ENCODE measurements around the gene PIGV. TPM values are rescaled to one million over a fixed set of nuclear protein-coding genes. Genes with fewer than 3 reads are reported as not detected.
A peak's percentile ranks its signal among the peaks of the same experiment; 100 is the strongest.
"Not testable (repeated sequence)": the region's sequence is repeated elsewhere in the genome, so short reads cannot be mapped to it uniquely, and the experiment has no call there.

The PIGV gene
- total RNA-seq, 1 donor from 2014 or later: 11.5 TPM

- not testable (repeated sequence) for H3K4me3 ChIP-seq (ENCODE audit: low read depth, low read length); H3K27me3 ChIP-seq (ENCODE audit: control insufficient read depth, insufficient read depth, low read length); DNase-seq (ENCODE audit: low read depth); H3K36me3 ChIP-seq (ENCODE audit: control insufficient read depth, insufficient read depth, low read length)
- peak; percentile 84 for TF ChIP-seq CTCF (IDR thresholded peaks at IDR 0.05; ENCODE audit: insufficient read depth, low read length, poor library complexity, severe bottlenecking)
Measured at GRCh38 chr1:26810105-26810504, 22.4 kb downstream of the PIGV start.

- Histone ChIP-seq H3K36me3 (ENCODE audit: control insufficient read depth, insufficient read depth, low read length) (no peaks in the 10 kb centered on the region), H3K4me3 (ENCODE audit: low read depth, low read length) (no peak overlapping the region), H3K27me3 (ENCODE audit: control insufficient read depth, insufficient read depth, low read length) (no peaks in the 10 kb centered on the region)
- DNase-seq (ENCODE audit: low read depth): no peak
- no peak for TF ChIP-seq CTCF (IDR thresholded peaks at IDR 0.05; ENCODE audit: insufficient read depth, low read length, poor library complexity, severe bottlenecking)
Measured at GRCh38 chr1:26811057-26811456, 23.3 kb downstream of the PIGV start.

GRCh38 chr1:26811708-26812107, 24.0 kb downstream of the PIGV start:
- H3K36me3 ChIP-seq (ENCODE audit: control insufficient read depth, insufficient read depth, low read length): no peaks in the 10 kb centered on the region
- H3K4me3 ChIP-seq (ENCODE audit: low read depth, low read length): no peak overlapping the region
- H3K27me3 ChIP-seq (ENCODE audit: control insufficient read depth, insufficient read depth, low read length): no peaks in the 10 kb centered on the region
- TF ChIP-seq CTCF (IDR thresholded peaks at IDR 0.05; ENCODE audit: insufficient read depth, low read length, poor library complexity, severe bottlenecking): no peak
- DNase-seq (ENCODE audit: low read depth): no peak

GRCh38 chr1:26814377-26814776, 26.6 kb downstream of the PIGV start:
- H3K36me3 ChIP-seq (ENCODE audit: control insufficient read depth, insufficient read depth, low read length): no peaks in the 10 kb centered on the region
- DNase-seq (ENCODE audit: low read depth): no peak
- no peak overlapping the region for H3K4me3 ChIP-seq (ENCODE audit: low read depth, low read length)
- TF ChIP-seq CTCF (IDR thresholded peaks at IDR 0.05; ENCODE audit: insufficient read depth, low read length, poor library complexity, severe bottlenecking): no peak
- no peaks in the 10 kb centered on the region for H3K27me3 ChIP-seq (ENCODE audit: control insufficient read depth, insufficient read depth, low read length)

- no peak for DNase-seq (ENCODE audit: low read depth)
- Histone ChIP-seq H3K27me3 (ENCODE audit: control insufficient read depth, insufficient read depth, low read length) (no peaks in the 10 kb centered on the region), H3K36me3 (ENCODE audit: control insufficient read depth, insufficient read depth, low read length) (no peaks in the 10 kb centered on the region), H3K4me3 (ENCODE audit: low read depth, low read length) (no peak overlapping the region)
- TF ChIP-seq CTCF (IDR thresholded peaks at IDR 0.05; ENCODE audit: insufficient read depth, low read length, poor library complexity, severe bottlenecking): no peak
Measured at GRCh38 chr1:26814893-26815292, 27.1 kb downstream of the PIGV start.

- DNase-seq (ENCODE audit: low read depth): no peak
- TF ChIP-seq CTCF (IDR thresholded peaks at IDR 0.05; ENCODE audit: insufficient read depth, low read length, poor library complexity, severe bottlenecking): no peak
- no peak overlapping the region for H3K4me3 ChIP-seq (ENCODE audit: low read depth, low read length)
- H3K36me3 ChIP-seq (ENCODE audit: control insufficient read depth, insufficient read depth, low read length): no peaks in the 10 kb centered on the region
- H3K27me3 ChIP-seq (ENCODE audit: control insufficient read depth, insufficient read depth, low read length): no peaks in the 10 kb centered on the region
Measured at GRCh38 chr1:26820784-26821269, 33.1 kb downstream of the PIGV start.
